OCI-LY7 (cell line): ENCODE data around the gene OAT. TPM values are rescaled to one million over a fixed set of nuclear protein-coding genes. Genes with fewer than 3 reads are reported as not detected.

Experiments
- BruUV-seq: library from RNA; stranded (reverse); fragments of 400-500 nt; replicated peaks from 2 replicates; lab custom pipeline; 2021; lab: Mats Ljungman, UMichigan
- CTCF ChIA-PET: fragments of 300-600 bp; sonication (Branson Sonifier 250); formaldehyde crosslinking; loops from one replicate; lab custom pipeline; 2022; ENCODE audit warnings: antibody characterized with exemption; ENCODE audit not compliant: unreplicated experiment; lab: Charles Lee
- POLR2A ChIA-PET: fragments of 300-600 bp; sonication (Branson Sonifier 250); formaldehyde crosslinking; loops from one replicate; lab custom pipeline; 2022; ENCODE audit warnings: antibody characterized with exemption; lab: Charles Lee
- DNase-seq: peaks from one replicate; pipeline ENCODE4 v3.0.0-alpha.2; 2015; ENCODE audit warnings: low spot score
- H2AFZ ChIP-seq: fragments of 200-600 bp; sonication (generic), shearing (Covaris generic); 2 replicates; pipeline ENCODE4 v1.6.1; 2014; ENCODE audit warnings: mild to moderate bottlenecking, antibody characterized with exemption, low read length, moderate library complexity
- H3K27ac ChIP-seq: fragments of 200-600 bp; sonication (generic); 2 replicates; pipeline ENCODE4 v1.5.1; 2014; ENCODE audit warnings: mixed run types, low read depth, mild to moderate bottlenecking, moderate library complexity, low read length, inconsistent platforms; ENCODE audit not compliant: poor library complexity, severe bottlenecking
- H3K36me3 ChIP-seq: fragments of 200-600 bp; sonication (generic); 2 replicates; pipeline ENCODE4 v1.6.1; 2014; ENCODE audit warnings: mild to moderate bottlenecking, antibody characterized with exemption, low read length, moderate library complexity, mixed read lengths; ENCODE audit not compliant: insufficient read depth
- H3K4me1 ChIP-seq: fragments of 200-600 bp; sonication (generic); 2 replicates; pipeline ENCODE4 v1.5.1; 2014; ENCODE audit warnings: mild to moderate bottlenecking, low read length; ENCODE audit not compliant: insufficient read depth, poor library complexity, severe bottlenecking
- H3K4me2 ChIP-seq: fragments of 200-600 bp; sonication (generic); 2 replicates; pipeline ENCODE4 v1.6.1; 2014; ENCODE audit warnings: mild to moderate bottlenecking, low read length
- H3K4me3 ChIP-seq: fragments of 200-600 bp; sonication (generic); 2 replicates; pipeline ENCODE4 v1.5.1; 2014; ENCODE audit warnings: mild to moderate bottlenecking, low read depth, low read length; ENCODE audit not compliant: poor library complexity, severe bottlenecking
- H3K79me2 ChIP-seq: fragments of 200-600 bp; sonication (generic); 2 replicates; pipeline ENCODE4 v1.6.1; 2016; ENCODE audit warnings: low read depth, mild to moderate bottlenecking, low read length, moderate library complexity, mixed read lengths; ENCODE audit not compliant: insufficient read depth
- H3K9me2 ChIP-seq: fragments of 200-600 bp; sonication (generic); 2 replicates; pipeline ENCODE4 v1.6.1; 2016; ENCODE audit warnings: mild to moderate bottlenecking, low read length, mixed read lengths; ENCODE audit not compliant: insufficient read depth
- H3K9me3 ChIP-seq: fragments of 200-600 bp; sonication (generic); 2 replicates; pipeline ENCODE4 v1.6.1; 2014; ENCODE audit warnings: mild to moderate bottlenecking, mixed run types, low read length, mixed read lengths
- H4K20me1 ChIP-seq: fragments of 200-600 bp; sonication (generic); 2 replicates; pipeline ENCODE4 v1.6.1; 2014; ENCODE audit warnings: mild to moderate bottlenecking, antibody characterized with exemption, low read length, moderate library complexity, mixed read lengths; ENCODE audit not compliant: insufficient read depth
- CTCF ChIP-seq: fragments of 200-600 bp; sonication (generic); conservative IDR thresholded peaks from 2 replicates; pipeline ENCODE4 v1.5.1; 2014; ENCODE audit warnings: mild to moderate bottlenecking, antibody characterized with exemption, low read length, moderate library complexity, mixed read lengths
- EZH2phosphoT487 ChIP-seq: fragments of 200-600 bp; sonication (generic); IDR thresholded peaks from 2 replicates; pipeline ENCODE4 v1.6.1; 2018; ENCODE audit warnings: low read depth, borderline replicate concordance, mild to moderate bottlenecking, mixed run types, antibody characterized with exemption, low read length, moderate library complexity, mixed read lengths
- intact Hi-C: fragments of 100-400 bp; cut with micrococcal nuclease; formaldehyde crosslinking; loops from one replicate; pipeline ENCODE4 v1.10.0; 2022; ENCODE audit not compliant: unreplicated experiment
- total RNA-seq, 2 experiments: library from RNA; depleted of rRNA in 1 of 2; stranded (reverse); fragments of >200 nt in 1 of 2; shearing (Covaris generic) in 1 of 2; gene quantifications; 2 replicates each; pipeline ENCODE4 v1.2.3, GENCODE V29; 2014 to 2022

OAT gene
- total RNA-seq, 2 experiments from 2014 or later: 13.5 to 27.1 TPM

GRCh38 chr10:124378271-124378670, 40.5 kb downstream of the OAT start:
- H4K20me1 ChIP-seq: no peaks in the 10 kb centered on the region
- CTCF ChIA-PET: no interaction called here

GRCh38 chr10:124377101-124377500, 41.6 kb downstream of the OAT start:
- Histone ChIP-seq H3K27ac (no peak overlapping the region), H3K79me2 (no peaks in the 10 kb centered on the region), H3K4me3 (no peak overlapping the region), H2AFZ (no peak overlapping the region), H3K4me2 (no peak overlapping the region), H3K9me2 (no peaks in the 10 kb centered on the region), H4K20me1 (no peaks in the 10 kb centered on the region), H3K9me3 (no peaks in the 10 kb centered on the region), H3K4me1 (no peaks in the 10 kb centered on the region), H3K36me3 (no peaks in the 10 kb centered on the region)
- no peak for DNase-seq
- TF ChIP-seq EZH2phosphoT487: no peak
- no peak for TF ChIP-seq CTCF
- CTCF ChIA-PET: no interaction called here
- POLR2A ChIA-PET: no interaction called here
- no TSS peak for BruUV-seq
- intact Hi-C loops: no loop called here

More at GRCh38 chr10:124378271-124378670, 40.5 kb downstream of the OAT start:
- H3K4me1 ChIP-seq: no peaks in the 10 kb centered on the region
- H3K9me2 ChIP-seq: no peaks in the 10 kb centered on the region
- no peak overlapping the region for H2AFZ ChIP-seq
- no peaks in the 10 kb centered on the region for H3K79me2 ChIP-seq
- H3K9me3 ChIP-seq: no peaks in the 10 kb centered on the region
- BruUV-seq: no TSS peak
- no peaks in the 10 kb centered on the region for H3K36me3 ChIP-seq
- no peak overlapping the region for H3K4me2 ChIP-seq
- TF ChIP-seq EZH2phosphoT487 (no peak), CTCF (no peak)
- POLR2A ChIA-PET: no interaction called here
- H3K4me3 ChIP-seq: no peak overlapping the region
- H3K27ac ChIP-seq: no peak overlapping the region
- no peak for DNase-seq
- intact Hi-C loops: no loop called here

DNA sequence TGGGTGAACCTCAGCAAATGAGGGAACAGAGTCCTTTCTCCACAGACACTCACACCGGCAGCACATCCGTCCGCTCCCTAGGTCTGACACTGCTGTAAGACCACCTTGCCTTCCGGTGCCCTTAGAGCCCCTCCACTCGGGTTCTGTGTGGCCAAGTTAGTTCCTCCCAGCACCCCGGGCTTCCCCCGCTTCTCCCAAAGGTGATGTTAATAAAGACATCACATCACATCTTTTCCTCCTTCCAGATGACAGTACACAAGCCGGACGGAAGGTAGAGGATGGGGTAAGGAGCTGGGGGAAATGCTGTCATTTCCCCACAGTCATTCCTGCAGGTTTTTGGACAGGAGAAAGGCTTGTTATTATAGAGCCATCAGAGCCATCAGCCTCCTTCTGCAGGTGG, 42.3 kb downstream of the OAT start:
- no peak overlapping the region for H2AFZ ChIP-seq
- no peak overlapping the region for H3K4me2 ChIP-seq
- no peak for DNase-seq
- H4K20me1 ChIP-seq: no peaks in the 10 kb centered on the region
- H3K79me2 ChIP-seq: no peaks in the 10 kb centered on the region
- no TSS peak for BruUV-seq
- TF ChIP-seq CTCF: no peak
- no peak for TF ChIP-seq EZH2phosphoT487
- no peaks in the 10 kb centered on the region for H3K9me2 ChIP-seq
- intact Hi-C loops: no loop called here
- ChIA-PET POLR2A (no interaction called here), CTCF (no interaction called here)
- no peak overlapping the region for H3K27ac ChIP-seq
- H3K4me1 ChIP-seq: no peaks in the 10 kb centered on the region
- no peak overlapping the region for H3K4me3 ChIP-seq
- no peaks in the 10 kb centered on the region for H3K36me3 ChIP-seq
- H3K9me3 ChIP-seq: no peaks in the 10 kb centered on the region
